WERI-Rb-1 (cell line): ENCODE data around the gene CBARP.

Experiments
- DNase-seq: peaks from one replicate; pipeline ENCODE4 v3.0.0-alpha.2; 2020
- H3K27ac ChIP-seq: fragments of 250-450 bp; sonication (Bioruptor Pico); 2 replicates; pipeline ENCODE4 v1.5.1; 2020; ENCODE audit warnings: mild to moderate bottlenecking, moderate library complexity
- H3K27me3 ChIP-seq: fragments of 250-450 bp; sonication (Bioruptor Pico); 2 replicates; pipeline ENCODE4 v1.5.1; 2021; ENCODE audit warnings: mild to moderate bottlenecking, low read depth, moderate library complexity; ENCODE audit not compliant: insufficient read depth, severe bottlenecking
- H3K36me3 ChIP-seq: fragments of 250-450 bp; sonication (Bioruptor Pico); 2 replicates; pipeline ENCODE4 v1.5.1; 2020; ENCODE audit warnings: mild to moderate bottlenecking, moderate library complexity
- H3K4me3 ChIP-seq: 2 replicates; pipeline ENCODE4 v1.5.1; 2011; ENCODE audit warnings: low read depth, mild to moderate bottlenecking, control low read depth, low read length
- H3K9me3 ChIP-seq: fragments of 250-450 bp; sonication (Bioruptor Pico); 2 replicates; pipeline ENCODE4 v1.5.1; 2021; ENCODE audit warnings: mild to moderate bottlenecking, moderate library complexity; ENCODE audit not compliant: severe bottlenecking
- CTCF ChIP-seq: IDR thresholded peaks from 2 replicates; pipeline ENCODE4 v1.5.1; 2011; ENCODE audit warnings: low read depth, mild to moderate bottlenecking, control low read depth, inconsistent platforms, low read length

CBARP gene

DNA sequence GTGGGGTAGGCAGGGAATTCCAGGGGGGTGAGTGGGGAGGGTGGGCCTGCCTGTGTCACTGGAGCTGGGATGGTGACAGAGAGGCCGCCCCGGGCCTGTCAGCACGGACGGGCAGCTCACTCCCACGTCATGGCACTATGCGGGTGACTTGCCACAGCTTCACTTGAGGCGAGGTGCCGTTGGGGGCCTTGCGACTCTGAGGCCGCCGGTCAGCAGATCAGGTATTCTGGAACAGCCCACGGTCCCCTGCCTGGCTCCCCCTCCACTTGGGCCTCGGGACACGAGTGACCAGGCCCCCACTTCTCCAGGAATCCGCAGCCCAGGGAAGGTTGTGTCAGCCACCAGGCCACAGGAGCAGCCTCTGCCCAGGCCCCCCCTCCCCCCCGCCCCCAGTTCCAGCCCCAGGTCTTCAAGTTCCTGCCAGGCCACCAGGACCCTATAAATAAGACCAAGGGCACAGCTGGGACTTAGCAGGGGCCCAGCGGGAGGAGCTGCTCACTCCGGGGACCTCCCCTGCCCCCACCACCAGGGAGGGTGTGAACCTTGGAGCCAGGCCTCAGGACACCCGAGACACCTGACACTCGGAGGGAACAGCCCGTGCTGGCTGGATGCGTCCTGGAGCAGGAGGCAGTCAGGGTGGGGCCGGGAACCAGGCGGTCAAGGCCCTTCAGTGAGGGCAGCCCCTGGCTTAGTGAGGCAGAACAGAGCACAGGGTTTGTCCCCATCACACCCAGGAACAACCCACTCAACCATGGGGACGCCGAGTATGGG lies 7.9 kb upstream of the CBARP start:
- Histone ChIP-seq H3K27ac (peak overlapping the region; percentile 66), H3K27me3 (no peaks in the 10 kb centered on the region), H3K36me3 (peaks cover 18% of the 10 kb centered on the region), H3K9me3 (no peaks in the 10 kb centered on the region), H3K4me3 (no peak overlapping the region)
- DNase-seq, result peak; percentile 85
- TF ChIP-seq CTCF, result no peak

GRCh38 chr19:1244693-1245451 lies 7.1 kb upstream of the CBARP start:
- peaks cover 15% of the 10 kb centered on the region for H3K36me3 ChIP-seq
- H3K27ac ChIP-seq, result peak overlapping the region; percentile 66
- no peak overlapping the region for H3K4me3 ChIP-seq
- peak; percentile 49 for DNase-seq
- no peaks in the 10 kb centered on the region for H3K9me3 ChIP-seq
- no peaks in the 10 kb centered on the region for H3K27me3 ChIP-seq
- TF ChIP-seq CTCF, result no peak

GRCh38 chr19:1243768-1244692 lies 6.2 kb upstream of the CBARP start:
- peak overlapping the region; percentile 66 for H3K27ac ChIP-seq
- peak; percentile 99 for TF ChIP-seq CTCF
- no peaks in the 10 kb centered on the region for H3K27me3 ChIP-seq
- DNase-seq, result peak; percentile 84
- H3K36me3 ChIP-seq, result peaks cover 13% of the 10 kb centered on the region
- no peak overlapping the region for H3K4me3 ChIP-seq
- no peaks in the 10 kb centered on the region for H3K9me3 ChIP-seq

GRCh38 chr19:1241417-1242095 lies 3.8 kb upstream of the CBARP start, which contains the start of gene ATP5F1D:
TSS of gene ATP5F1D (plus strand) at chr19:1241751. CDS start at chr19:1241851, 100 bp downstream.
- H3K36me3 ChIP-seq, result peaks cover 13% of the 10 kb centered on the region
- peak; percentile 95 for DNase-seq
- peak within 1 kb of the TSS; percentile 56 for H3K4me3 ChIP-seq
- no peaks in the 10 kb centered on the region for H3K9me3 ChIP-seq
- no peaks in the 10 kb centered on the region for H3K27me3 ChIP-seq
- TF ChIP-seq CTCF, result no peak
- H3K27ac ChIP-seq, result peak within 1 kb of the TSS; percentile 78

- peak; percentile 60 for DNase-seq
- Histone ChIP-seq H3K4me3 (peak overlapping the region; percentile 51), H3K36me3 (peaks cover 13% of the 10 kb centered on the region), H3K27ac (peak overlapping the region; percentile 78), H3K9me3 (no peaks in the 10 kb centered on the region), H3K27me3 (no peaks in the 10 kb centered on the region)
- no peak for TF ChIP-seq CTCF
Measured at GRCh38 chr19:1240925-1241324, 3.1 kb upstream of the CBARP start.
